ENCODE results near the gene SMIM35. TPM values are rescaled to one million over a fixed set of nuclear protein-coding genes. Genes with fewer than 3 reads are reported as not detected.

SMIM35 gene
- total RNA-seq, 2 experiments from 2014 or later = 0.45 to 0.55 TPM

Other genes starting within 250 kb of the SMIM35 start
- not detected for gene FXYD6, start 210.3 kb downstream of the SMIM35 start, total RNA-seq
- gene TMPRSS13, start 157.6 kb downstream of the SMIM35 start, total RNA-seq = 1 to 10 TPM; 1.9 to 2.2 TPM
- gene IL10RA, start 100.6 kb downstream of the SMIM35 start, total RNA-seq = 100 to 1,000 TPM; 286 to 291 TPM
- under 1 TPM in 1 of 2 experiments, not detected in 1; 0.05 TPM for gene TMPRSS4, start 9.9 kb downstream of the SMIM35 start, total RNA-seq
- gene SCN4B, start 65.9 kb upstream of the SMIM35 start, total RNA-seq = under 1 TPM in 1 of 2 experiments, not detected in 1; 0.28 TPM
- not detected for gene SCN2B, start 89.7 kb upstream of the SMIM35 start, total RNA-seq
- gene JAML, start 138.0 kb upstream of the SMIM35 start, total RNA-seq = 100 to 1,000 TPM; 102 to 103 TPM
- gene MPZL3, start 165.4 kb upstream of the SMIM35 start, total RNA-seq = 10 to 100 TPM; 34.0 to 34.9 TPM
- 1 to 10 TPM; 3.8 to 5.3 TPM for gene MPZL2, start 177.3 kb upstream of the SMIM35 start, total RNA-seq
- 100 to 1,000 TPM; 639 to 653 TPM for gene CD3E, start 217.8 kb upstream of the SMIM35 start, total RNA-seq